GM12891 (cell line): Measurements from ENCODE around the gene MORF4L1.
"Not testable (repeated sequence)": the region's sequence is repeated elsewhere in the genome, so short reads cannot be mapped to it uniquely, and the experiment has no call there.

ENCODE experiments used
- DNase-seq: peaks from one replicate; pipeline ENCODE4 v3.0.0; 2011; ENCODE audit warnings: low spot score; ENCODE audit not compliant: insufficient read length
- FAIRE-seq: peaks from 2 replicates; lab custom pipeline; 2011; peaks lifted over from hg19 to GRCh38; lab: Jason Lieb, UNC
- PAX5 ChIP-seq: IDR thresholded peaks from 2 replicates; pipeline ENCODE4 v1.6.1; 2011; ENCODE audit warnings: low read length, moderate library complexity, mild to moderate bottlenecking; ENCODE audit not compliant: insufficient read depth, severe bottlenecking
- POLR2A ChIP-seq: IDR thresholded peaks from 2 replicates; pipeline ENCODE4 v1.6.1; 2011; ENCODE audit warnings: low read depth, low read length, control low read depth
- POLR2AphosphoS5 ChIP-seq: IDR thresholded peaks from 2 replicates; pipeline ENCODE4 v1.6.1; 2011; ENCODE audit warnings: low read depth, low read length, control low read depth
- POU2F2 ChIP-seq: IDR thresholded peaks from 2 replicates; pipeline ENCODE4 v1.6.1; 2011; ENCODE audit warnings: low read depth, mild to moderate bottlenecking, control low read depth, low read length, moderate library complexity
- SPI1 ChIP-seq: IDR thresholded peaks from 2 replicates; pipeline ENCODE4 v1.6.1; 2011; ENCODE audit warnings: low read depth, low read length, control low read depth
- TAF1 ChIP-seq: IDR thresholded peaks from 2 replicates; pipeline ENCODE4 v1.6.1; 2011; ENCODE audit warnings: low read depth, low read length, control low read depth

MORF4L1 gene

GRCh38 chr15:78916088-78916487, 43.4 kb downstream of the MORF4L1 start:
- TF ChIP-seq PAX5 (no peak), POLR2A (no peak), SPI1 (no peak), POLR2AphosphoS5 (no peak), POU2F2 (no peak), TAF1 (no peak)
- FAIRE-seq: no peak
- DNase-seq: no peak

GRCh38 chr15:78917888-78918287, 45.2 kb downstream of the MORF4L1 start:
- DNase-seq (no peak), FAIRE-seq (no peak)
- no peak for TF ChIP-seq POLR2A
- TF ChIP-seq POU2F2: no peak
- no peak for TF ChIP-seq SPI1
- TF ChIP-seq TAF1: no peak
- TF ChIP-seq PAX5: no peak
- no peak for TF ChIP-seq POLR2AphosphoS5

- no peak for TF ChIP-seq SPI1
- TF ChIP-seq POU2F2: no peak
- TF ChIP-seq TAF1: no peak
- TF ChIP-seq POLR2AphosphoS5: no peak; the same call in 1 of the 2 replicates
- no peak for DNase-seq
- FAIRE-seq: no peak
Measured at GRCh38 chr15:78921517-78921916, 48.8 kb downstream of the MORF4L1 start.

GRCh38 chr15:78921940-78922339, 49.2 kb downstream of the MORF4L1 start:
- FAIRE-seq (no peak), DNase-seq (no peak)
- TF ChIP-seq PAX5 (no peak), SPI1 (no peak), POU2F2 (no peak), TAF1 (no peak), POLR2A (no peak), POLR2AphosphoS5 (no peak)

- FAIRE-seq (no peak), DNase-seq (no peak)
- no peak for TF ChIP-seq POLR2AphosphoS5
- no peak for TF ChIP-seq PAX5
- TF ChIP-seq POU2F2: no peak
- TF ChIP-seq POLR2A: no peak
- no peak for TF ChIP-seq SPI1
- TF ChIP-seq TAF1: no peak
Measured at GRCh38 chr15:78922527-78922926, 49.8 kb downstream of the MORF4L1 start.

GRCh38 chr15:78923015-78923414, 50.3 kb downstream of the MORF4L1 start:
- DNase-seq (no peak), FAIRE-seq (no peak)
- no peak for TF ChIP-seq PAX5
- peak; percentile 39 for TF ChIP-seq SPI1

GRCh38 chr15:78923480-78924360, 51.0 kb downstream of the MORF4L1 start:
- FAIRE-seq: no peak
- TF ChIP-seq TAF1: no peak
- no peak for TF ChIP-seq POLR2A
- TF ChIP-seq SPI1: no peak
- no peak for TF ChIP-seq POU2F2
- TF ChIP-seq PAX5: no peak
- no peak for TF ChIP-seq POLR2AphosphoS5
- no peak for DNase-seq

- no peak for DNase-seq
- TF ChIP-seq PAX5 (no peak), POLR2A (no peak), SPI1 (no peak), TAF1 (no peak), POLR2AphosphoS5 (no peak), POU2F2 (no peak)
- no peak for FAIRE-seq
Measured at GRCh38 chr15:78925076-78925624, 52.5 kb downstream of the MORF4L1 start.

GRCh38 chr15:78925956-78926743, 53.5 kb downstream of the MORF4L1 start:
- FAIRE-seq: peak; percentile 56
- DNase-seq: no peak
- no peak for TF ChIP-seq POU2F2

GRCh38 chr15:78927077-78927790, 54.5 kb downstream of the MORF4L1 start:
- peak; percentile 81 for FAIRE-seq
- TF ChIP-seq POLR2AphosphoS5 (0 out of 2 replicates have a peak, but pooled peaks have one; percentile 37), POU2F2 (no peak)

GRCh38 chr15:78928176-78928575, 55.5 kb downstream of the MORF4L1 start:
- not testable (repeated sequence) for FAIRE-seq, DNase-seq

More at GRCh38 chr15:78927077-78927790, 54.5 kb downstream of the MORF4L1 start:
- DNase-seq: no peak
